Activated T-cell treated with anti-CD3 and anti-CD28 coated beads, Interleukin-2, amount 50 U/mL, for 24 hours (primary cell): Measurements from ENCODE around the gene DDX41.

Experiments used
- DNase-seq: peaks from one replicate; pipeline ENCODE4 v3.0.0-alpha.2; 2020
- H3K27ac Mint-ChIP-seq: 2 replicates; pipeline ENCODE4 v1.8.0; 2020; ENCODE audit warnings: mild to moderate bottlenecking, mixed read lengths
- H3K27me3 Mint-ChIP-seq: 2 replicates; pipeline ENCODE4 v1.8.0; 2020; ENCODE audit warnings: mixed read lengths
- H3K36me3 Mint-ChIP-seq: 2 replicates; pipeline ENCODE4 v1.8.0; 2020; ENCODE audit warnings: low read depth, mixed read lengths
- H3K4me1 Mint-ChIP-seq: 2 replicates; pipeline ENCODE4 v1.8.0; 2020; ENCODE audit warnings: low read depth, mixed read lengths
- H3K4me3 Mint-ChIP-seq: 2 replicates; pipeline ENCODE4 v1.8.0; 2020; ENCODE audit warnings: mild to moderate bottlenecking, moderate library complexity, mixed read lengths
- H3K9me3 Mint-ChIP-seq: 2 replicates; pipeline ENCODE4 v1.8.0; 2020; ENCODE audit warnings: mixed read lengths

Gene DDX41

GRCh38 chr5:177469750-177470525, 46.8 kb downstream of the DDX41 start:
- DNase-seq: no peak
- peaks cover 51% of the 10 kb centered on the region for H3K36me3 Mint-ChIP-seq
- no peak overlapping the region for H3K27ac Mint-ChIP-seq
- H3K4me1 Mint-ChIP-seq: peaks cover 27% of the 10 kb centered on the region
- peaks cover 5% of the 10 kb centered on the region for H3K27me3 Mint-ChIP-seq
- H3K4me3 Mint-ChIP-seq: no peak overlapping the region
- no peaks in the 10 kb centered on the region for H3K9me3 Mint-ChIP-seq

GRCh38 chr5:177468685-177469628, 47.8 kb downstream of the DDX41 start:
- Mint-ChIP-seq H3K4me3 (no peak overlapping the region), H3K9me3 (no peaks in the 10 kb centered on the region), H3K27me3 (peaks cover 2% of the 10 kb centered on the region), H3K27ac (no peak overlapping the region), H3K4me1 (peaks cover 19% of the 10 kb centered on the region), H3K36me3 (peaks cover 51% of the 10 kb centered on the region)
- no peak for DNase-seq

GRCh38 chr5:177468329-177468684, 48.5 kb downstream of the DDX41 start:
- Mint-ChIP-seq H3K4me3 (no peak overlapping the region), H3K36me3 (peaks cover 54% of the 10 kb centered on the region), H3K27ac (no peak overlapping the region), H3K9me3 (no peaks in the 10 kb centered on the region), H3K4me1 (peaks cover 17% of the 10 kb centered on the region), H3K27me3 (no peaks in the 10 kb centered on the region)
- DNase-seq: no peak

- H3K36me3 Mint-ChIP-seq: peaks cover 54% of the 10 kb centered on the region
- no peaks in the 10 kb centered on the region for H3K27me3 Mint-ChIP-seq
- H3K9me3 Mint-ChIP-seq: no peaks in the 10 kb centered on the region
- no peak overlapping the region for H3K27ac Mint-ChIP-seq
- no peak overlapping the region for H3K4me3 Mint-ChIP-seq
- no peak for DNase-seq
- H3K4me1 Mint-ChIP-seq: peaks cover 19% of the 10 kb centered on the region
Measured at GRCh38 chr5:177467436-177467835, 49.3 kb downstream of the DDX41 start.

- no peak overlapping the region for H3K27ac Mint-ChIP-seq
- peaks cover 50% of the 10 kb centered on the region for H3K36me3 Mint-ChIP-seq
- no peak overlapping the region for H3K4me3 Mint-ChIP-seq
- H3K9me3 Mint-ChIP-seq: no peaks in the 10 kb centered on the region
- H3K4me1 Mint-ChIP-seq: peaks cover 20% of the 10 kb centered on the region
- H3K27me3 Mint-ChIP-seq: no peaks in the 10 kb centered on the region
- no peak for DNase-seq
Measured at GRCh38 chr5:177466861-177467260, 49.9 kb downstream of the DDX41 start.

- no peak overlapping the region for H3K4me3 Mint-ChIP-seq
- DNase-seq: no peak
- H3K4me1 Mint-ChIP-seq: peaks cover 7% of the 10 kb centered on the region
- no peaks in the 10 kb centered on the region for H3K27me3 Mint-ChIP-seq
- peaks cover 48% of the 10 kb centered on the region for H3K36me3 Mint-ChIP-seq
- H3K9me3 Mint-ChIP-seq: no peaks in the 10 kb centered on the region
- H3K27ac Mint-ChIP-seq: no peak overlapping the region
Measured at GRCh38 chr5:177465044-177465443, 51.7 kb downstream of the DDX41 start.

GRCh38 chr5:177462021-177462670, 54.6 kb downstream of the DDX41 start:
- no peak for DNase-seq
- Mint-ChIP-seq H3K4me3 (no peak overlapping the region), H3K4me1 (peaks cover 10% of the 10 kb centered on the region), H3K9me3 (no peaks in the 10 kb centered on the region), H3K27me3 (no peaks in the 10 kb centered on the region), H3K27ac (peak overlapping the region; percentile 44), H3K36me3 (peaks cover 38% of the 10 kb centered on the region)
